Muscle layer of colon (tissue), 2 donors: ENCODE data around the gene USP8.
A peak's percentile ranks its signal among the peaks of the same experiment; 100 is the strongest.
"Not testable (repeated sequence)": the region's sequence is repeated elsewhere in the genome, so short reads cannot be mapped to it uniquely, and the experiment has no call there.

Experiments
- H3K27ac ChIP-seq: one replicate; pipeline ENCODE4 v1.7.0; 2013; ENCODE audit warnings: low read depth, mild to moderate bottlenecking, low read length, moderate library complexity
- H3K27me3 ChIP-seq, 2 donors: one replicate each; pipeline ENCODE4 v1.7.0; 2013; ENCODE audit warnings: low read length in 2 of 2, mild to moderate bottlenecking in 2 of 2; ENCODE audit not compliant: insufficient read depth in 2 of 2, control insufficient read depth in 1 of 2
- H3K36me3 ChIP-seq: one replicate; pipeline ENCODE4 v1.7.0; 2013; ENCODE audit warnings: mild to moderate bottlenecking, low read length; ENCODE audit not compliant: insufficient read depth
- H3K4me1 ChIP-seq: one replicate; pipeline ENCODE4 v1.7.0; 2013; ENCODE audit warnings: mild to moderate bottlenecking, low read length; ENCODE audit not compliant: insufficient read depth
- H3K4me3 ChIP-seq, 2 donors: one replicate each; pipeline ENCODE4 v1.7.0; 2013; ENCODE audit warnings: low read length in 2 of 2, low read depth in 1 of 2, mild to moderate bottlenecking in 1 of 2, moderate library complexity in 1 of 2
- H3K9ac ChIP-seq: one replicate; pipeline ENCODE4 v1.7.0; 2013; ENCODE audit warnings: low read length
- H3K9me3 ChIP-seq: one replicate; pipeline ENCODE4 v1.7.0; 2013; ENCODE audit warnings: mild to moderate bottlenecking, low read length
- donor health status: abdominal sarcoma.
- donor health status: Adenocarcinoma of cecum.

Gene USP8

DNA sequence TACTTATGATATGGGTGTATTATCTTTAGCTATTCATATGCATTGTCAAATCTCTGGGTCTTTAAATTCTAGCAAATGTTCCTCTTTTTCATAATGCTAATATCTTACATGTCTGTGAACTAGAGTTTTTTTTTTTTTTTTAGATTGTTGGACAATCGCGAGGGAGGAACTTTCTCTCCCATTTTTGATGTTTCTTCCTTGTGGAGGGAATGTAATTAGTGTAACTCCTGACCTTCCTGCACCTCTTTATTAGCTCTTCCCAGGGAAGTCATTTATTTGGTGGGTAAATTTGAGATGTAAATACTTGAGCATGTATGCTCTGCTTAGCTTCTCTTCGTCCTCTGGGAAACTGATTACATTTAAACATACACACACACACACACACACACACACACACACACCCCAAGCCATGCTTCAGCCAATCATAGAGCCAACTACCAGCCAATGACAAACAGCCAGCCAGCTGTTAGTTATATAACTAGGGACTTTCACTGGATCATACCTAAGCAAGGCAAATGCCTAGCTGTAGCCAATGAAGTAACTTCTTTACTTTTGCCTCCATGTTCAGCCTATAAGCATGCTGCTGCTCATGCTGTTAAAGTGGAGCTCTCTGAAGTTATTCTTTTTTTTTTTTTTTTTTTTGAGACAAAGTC, 8.3 kb upstream of the USP8 start:
- H3K9me3 ChIP-seq, result no peaks in the 10 kb centered on the region
- H3K27ac ChIP-seq, result no peak overlapping the region

DNA sequence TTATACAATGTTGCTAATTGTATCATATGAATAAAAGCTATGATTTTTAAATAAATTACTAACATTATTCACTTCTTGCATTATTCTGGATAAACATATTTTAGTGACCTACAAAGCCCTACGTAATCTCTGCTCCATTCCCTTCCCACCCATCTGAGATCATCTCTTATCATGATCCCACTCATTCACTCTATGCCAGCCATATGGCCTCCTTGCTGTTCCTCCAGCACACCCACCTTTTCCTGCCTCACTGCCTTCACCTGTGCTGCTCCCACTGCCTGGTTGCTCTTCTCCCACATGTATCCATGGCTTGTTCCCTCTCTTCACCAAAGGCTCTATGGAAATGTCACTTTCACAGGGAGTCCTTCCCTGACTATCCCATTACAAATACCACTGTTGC, 7.3 kb upstream of the USP8 start:
- Histone ChIP-seq H3K27me3 (no peaks in the 10 kb centered on the region), H3K27ac (no peak overlapping the region), H3K4me1 (no peaks in the 10 kb centered on the region), H3K9me3 (no peaks in the 10 kb centered on the region), H3K36me3 (no peaks in the 10 kb centered on the region), H3K9ac (no peak overlapping the region), H3K4me3 (no peak overlapping the region)

More for the DNA sequence above, 8.3 kb upstream of the USP8 start:
- Histone ChIP-seq H3K9ac (no peak overlapping the region), H3K36me3 (no peaks in the 10 kb centered on the region), H3K4me1 (no peaks in the 10 kb centered on the region), H3K4me3 (no peak overlapping the region), H3K27me3 (no peaks in the 10 kb centered on the region)

DNA sequence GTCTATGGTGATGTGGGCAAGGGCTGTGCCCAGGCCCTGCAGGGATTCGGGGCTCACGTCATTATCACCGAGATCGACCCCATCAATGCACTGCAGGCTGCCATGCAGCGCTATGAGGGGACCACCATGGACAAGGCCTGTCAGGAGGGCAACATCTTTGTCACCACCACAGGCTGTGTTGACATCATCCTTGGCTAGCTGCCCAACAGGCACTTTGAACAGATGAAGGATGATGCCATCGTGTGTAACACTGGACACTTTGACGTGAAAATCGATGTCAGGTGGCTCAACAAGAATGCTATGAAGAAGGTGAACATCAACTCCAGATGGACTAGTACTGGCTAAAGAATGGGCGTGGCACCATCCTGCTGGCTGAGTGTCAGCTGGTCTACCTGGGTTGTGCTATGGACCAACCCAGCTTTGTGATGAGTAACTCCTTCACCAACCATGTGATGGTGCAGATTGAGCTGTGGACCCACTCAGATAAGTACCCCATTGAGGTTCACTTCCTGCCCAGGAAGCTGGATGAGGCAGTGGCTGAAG, 6.1 kb upstream of the USP8 start:
- no peaks in the 10 kb centered on the region for H3K27me3 ChIP-seq
- no peaks in the 10 kb centered on the region for H3K4me1 ChIP-seq
- no peak overlapping the region for H3K4me3 ChIP-seq
- no peak overlapping the region for H3K9ac ChIP-seq
- H3K27ac ChIP-seq, result no peak overlapping the region
- H3K36me3 ChIP-seq, result no peaks in the 10 kb centered on the region
- H3K9me3 ChIP-seq, result no peaks in the 10 kb centered on the region

DNA sequence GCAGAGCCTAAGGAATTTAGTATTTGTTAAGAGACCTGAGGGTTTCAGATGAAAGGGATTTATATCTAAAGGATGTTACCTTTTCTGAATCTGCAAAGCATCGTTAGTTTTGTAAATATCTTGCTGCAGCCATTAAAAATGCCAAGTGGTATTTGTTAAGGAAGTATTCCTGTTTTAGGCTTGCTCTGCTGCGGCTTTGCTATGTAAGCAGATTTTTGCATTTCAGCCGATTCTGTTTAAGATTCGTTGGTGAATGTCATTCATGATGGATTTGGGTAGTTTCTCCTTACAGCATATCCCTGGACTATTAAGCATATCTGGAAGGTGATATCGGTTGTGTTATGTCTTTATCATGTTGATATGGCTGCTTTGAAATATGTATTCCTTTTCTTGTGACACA, 1.0 kb downstream of the USP8 start:
- Histone ChIP-seq H3K36me3 (no peaks in the 10 kb centered on the region), H3K27ac (peak overlapping the region; percentile 81), H3K9ac (peak overlapping the region; percentile 92), H3K27me3 (no peaks in the 10 kb centered on the region), H3K9me3 (no peaks in the 10 kb centered on the region), H3K4me1 (peaks cover 15% of the 10 kb centered on the region), H3K4me3 (peak overlapping the region in 1 of 2 donors; percentile 95)

DNA sequence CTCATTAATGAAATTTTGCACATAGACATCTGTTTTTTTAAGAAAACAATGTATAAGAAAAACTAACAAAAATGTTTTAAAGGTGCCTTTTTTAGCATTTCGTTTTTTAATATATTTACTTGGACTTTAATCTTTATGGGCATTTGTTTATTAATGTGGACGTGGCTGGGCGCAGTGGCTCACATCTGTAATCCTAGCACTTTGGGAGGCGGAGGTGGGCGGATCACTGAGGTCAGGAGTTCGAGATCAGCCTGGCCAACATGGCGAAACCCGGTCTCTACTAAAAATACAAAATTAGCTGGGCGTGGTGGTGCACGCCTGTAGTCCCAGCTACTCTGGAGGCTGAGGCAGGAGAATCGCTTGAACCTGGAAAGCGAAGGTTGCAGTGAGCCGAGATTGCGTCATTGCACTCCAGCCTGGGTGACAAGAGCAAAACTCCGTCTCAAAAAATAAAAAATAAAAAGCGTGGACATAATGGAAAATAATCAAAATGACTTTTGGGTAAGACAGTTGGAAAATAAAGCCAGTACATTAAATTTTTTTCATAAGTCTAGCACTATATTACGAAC, 1.6 kb downstream of the USP8 start:
- H3K4me1 ChIP-seq, result peaks cover 17% of the 10 kb centered on the region
- not testable (repeated sequence) for H3K36me3 ChIP-seq, H3K9ac ChIP-seq, H3K27me3 ChIP-seq, H3K9me3 ChIP-seq, H3K27ac ChIP-seq
- H3K4me3 ChIP-seq, result peak overlapping the region in 1 of 2 donors; percentile 95

DNA sequence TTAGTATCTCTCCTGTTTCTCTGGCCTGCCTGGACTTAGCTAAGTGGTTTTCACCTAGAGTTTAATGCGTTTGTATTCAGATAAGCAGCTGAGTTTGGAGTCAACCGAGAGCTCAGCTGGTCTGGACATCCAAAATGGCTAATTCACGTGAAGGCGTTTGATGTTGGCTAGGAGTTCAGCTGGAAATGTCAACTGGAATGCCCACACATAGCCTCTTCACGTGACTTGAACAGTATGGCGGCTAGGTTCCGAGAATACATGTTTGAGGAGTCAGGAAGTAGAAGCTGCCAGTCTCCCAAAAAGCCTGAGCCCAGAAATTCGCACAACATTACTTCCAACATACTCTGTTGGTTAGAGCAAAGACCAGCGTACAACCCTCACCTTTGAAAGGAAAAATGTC, 2.2 kb downstream of the USP8 start:
- Histone ChIP-seq H3K27me3 (no peaks in the 10 kb centered on the region), H3K9me3 (no peaks in the 10 kb centered on the region), H3K27ac (no peak overlapping the region), H3K4me3 (no peak overlapping the region), H3K9ac (no peak overlapping the region), H3K36me3 (no peaks in the 10 kb centered on the region), H3K4me1 (peaks cover 24% of the 10 kb centered on the region)

DNA sequence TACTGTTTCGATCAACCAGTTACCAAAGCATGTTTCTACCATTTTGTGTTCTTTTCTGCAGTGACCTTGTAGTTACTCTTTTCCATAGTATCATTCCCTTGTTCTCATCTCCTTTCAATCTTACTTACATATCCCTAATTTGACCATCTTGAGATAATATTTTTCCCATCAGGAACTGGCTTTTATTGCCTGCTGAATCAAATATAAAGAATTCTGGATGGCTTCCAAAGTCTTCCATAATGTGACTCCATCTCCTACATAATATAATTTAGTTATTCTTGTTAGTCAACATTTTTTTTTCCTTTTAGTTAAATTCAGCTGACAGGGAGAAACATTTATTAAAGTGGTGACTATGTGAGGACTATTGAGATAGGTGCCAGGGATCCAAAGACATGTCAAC, 7.0 kb downstream of the USP8 start:
- Histone ChIP-seq H3K9me3 (no peaks in the 10 kb centered on the region), H3K27ac (no peak overlapping the region), H3K4me1 (peaks cover 14% of the 10 kb centered on the region), H3K4me3 (no peak overlapping the region), H3K27me3 (no peaks in the 10 kb centered on the region), H3K9ac (no peak overlapping the region), H3K36me3 (no peaks in the 10 kb centered on the region)

DNA sequence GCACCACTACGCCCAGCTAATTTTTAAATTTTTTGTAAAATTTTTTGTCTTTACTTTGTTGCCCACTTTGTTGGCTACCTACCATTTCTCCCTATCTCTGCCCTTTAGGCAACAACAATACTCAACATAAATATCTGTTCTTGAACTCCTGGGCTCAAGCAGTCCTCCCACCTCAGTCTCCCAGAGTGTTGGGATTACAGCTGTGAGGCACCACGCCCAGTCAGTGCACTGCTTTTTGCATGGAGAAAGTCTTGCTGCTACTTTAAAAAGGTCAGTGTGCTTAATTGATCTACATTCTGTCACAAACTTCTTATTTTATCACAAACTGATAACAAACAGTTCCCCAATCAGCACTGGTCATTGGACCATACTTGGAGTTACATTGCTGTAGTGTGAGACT, 8.0 kb downstream of the USP8 start:
- Histone ChIP-seq H3K4me1 (peaks cover 14% of the 10 kb centered on the region), H3K27me3 (no peaks in the 10 kb centered on the region), H3K4me3 (no peak overlapping the region), H3K27ac (no peak overlapping the region), H3K9ac (no peak overlapping the region), H3K36me3 (no peaks in the 10 kb centered on the region), H3K9me3 (no peaks in the 10 kb centered on the region)

DNA sequence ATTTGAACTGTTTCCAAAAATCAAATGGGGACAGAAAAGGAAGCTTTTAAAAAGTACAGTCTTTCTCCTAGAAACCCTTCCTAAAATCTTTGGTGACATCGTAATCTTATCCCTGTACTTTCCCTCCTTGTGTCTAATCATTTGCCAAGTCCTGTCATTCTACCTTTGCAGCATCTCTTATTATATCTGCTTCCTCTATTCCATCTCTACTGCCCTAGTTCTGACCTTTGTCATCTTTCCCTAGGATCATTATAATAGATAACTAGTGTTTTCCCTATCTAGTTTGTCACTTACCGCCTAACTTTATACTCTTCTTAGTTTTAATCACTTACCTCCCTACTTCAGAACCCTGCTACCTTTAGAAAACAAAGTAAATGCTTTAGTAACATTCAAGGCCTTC, 11.6 kb downstream of the USP8 start:
- H3K4me3 ChIP-seq, result no peak overlapping the region
- no peaks in the 10 kb centered on the region for H3K9me3 ChIP-seq
- H3K4me1 ChIP-seq, result peaks cover 7% of the 10 kb centered on the region
- H3K9ac ChIP-seq, result no peak overlapping the region
- H3K27ac ChIP-seq, result no peak overlapping the region
- H3K27me3 ChIP-seq, result no peaks in the 10 kb centered on the region
- H3K36me3 ChIP-seq, result no peaks in the 10 kb centered on the region

DNA sequence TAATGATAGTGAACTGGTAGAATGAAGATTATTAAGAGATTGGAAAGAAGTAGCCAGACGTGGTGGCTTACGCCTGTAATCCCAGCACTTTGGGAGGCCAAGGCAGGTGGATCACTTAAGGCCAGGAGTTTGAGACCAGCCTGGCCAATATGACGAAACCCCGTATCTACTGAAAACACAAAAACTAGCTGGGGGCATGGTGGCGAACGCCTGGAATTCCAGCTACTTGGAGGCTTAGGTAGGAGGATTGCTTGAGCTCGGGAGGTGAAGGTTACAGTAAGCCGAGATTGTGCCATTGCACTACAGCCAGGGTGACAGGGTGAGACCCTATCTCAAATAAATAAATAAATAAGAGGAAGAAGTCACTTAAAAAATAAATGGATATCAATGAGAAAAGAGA, 14.0 kb downstream of the USP8 start:
- H3K36me3 ChIP-seq, result no peaks in the 10 kb centered on the region

DNA sequence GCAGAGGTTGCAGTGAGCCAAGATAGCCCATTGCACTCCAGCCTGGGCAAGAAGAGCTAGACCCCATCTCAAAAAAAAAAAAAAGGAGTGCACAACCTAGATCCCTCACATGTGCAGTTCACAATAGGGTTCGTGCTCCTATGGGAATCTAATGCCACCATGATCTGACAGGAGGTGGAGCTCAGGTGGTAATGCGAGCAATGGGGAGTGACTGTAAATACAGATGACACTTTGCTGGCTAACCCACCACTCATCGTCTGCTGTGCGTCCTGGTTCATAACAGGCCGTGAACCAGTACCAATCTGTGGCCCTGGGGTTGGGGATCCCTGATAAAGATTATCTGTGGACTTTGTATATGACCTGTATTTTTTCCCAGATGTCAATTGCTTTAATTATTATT, 16.7 kb downstream of the USP8 start:
- peaks cover 5% of the 10 kb centered on the region for H3K36me3 ChIP-seq
- H3K27me3 ChIP-seq, result no peaks in the 10 kb centered on the region
- no peak overlapping the region for H3K9ac ChIP-seq
- no peaks in the 10 kb centered on the region for H3K9me3 ChIP-seq
- H3K27ac ChIP-seq, result no peak overlapping the region
- H3K4me3 ChIP-seq, result no peak overlapping the region
- no peaks in the 10 kb centered on the region for H3K4me1 ChIP-seq

More for the DNA sequence above, 14.0 kb downstream of the USP8 start:
- Histone ChIP-seq H3K9ac (no peak overlapping the region), H3K9me3 (no peaks in the 10 kb centered on the region), H3K27me3 (no peaks in the 10 kb centered on the region), H3K4me1 (no peaks in the 10 kb centered on the region), H3K4me3 (no peak overlapping the region), H3K27ac (no peak overlapping the region)

DNA sequence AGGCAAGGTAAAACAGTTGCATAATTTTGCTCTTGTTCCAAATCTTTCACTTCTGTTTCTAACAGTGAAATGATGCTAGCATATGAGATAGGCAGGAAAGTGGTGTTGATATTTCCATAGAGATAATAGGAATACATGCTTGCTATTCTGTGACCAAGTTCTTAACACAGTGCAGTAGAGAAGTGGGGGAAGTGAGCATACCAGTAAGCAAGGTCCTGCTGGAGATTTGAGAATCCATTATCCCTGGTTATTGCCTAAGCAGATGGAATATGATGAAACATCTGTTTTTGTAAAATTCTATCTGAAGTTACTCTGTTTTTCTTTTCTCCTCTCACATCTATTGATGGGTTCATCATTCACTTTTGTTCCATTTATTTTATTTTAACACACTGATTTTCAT, 28.7 kb downstream of the USP8 start:
- Histone ChIP-seq H3K9me3 (no peaks in the 10 kb centered on the region), H3K4me3 (no peak overlapping the region), H3K27ac (no peak overlapping the region), H3K4me1 (no peaks in the 10 kb centered on the region), H3K36me3 (peaks cover 12% of the 10 kb centered on the region), H3K9ac (no peak overlapping the region), H3K27me3 (no peaks in the 10 kb centered on the region)
